GM23338 (cell line): ENCODE measurements around the gene CSRNP3. TPM values are rescaled to one million over a fixed set of nuclear protein-coding genes. Genes with fewer than 3 reads are reported as not detected.

Experiments
- ATAC-seq: fragments of 200-7000 bp; cut with Tn5 transposase; 3 replicates; pipeline ENCODE4 v1.9.1; 2020
- DNase-seq: peaks from one replicate; pipeline ENCODE4 v3.0.0-alpha.2; 2015; ENCODE audit warnings: low spot score
- H2AFZ ChIP-seq: fragments of 200-600 bp; sonication (generic); 2 replicates; pipeline ENCODE4 v1.8.0; 2016; ENCODE audit warnings: antibody characterized with exemption, mild to moderate bottlenecking, moderate library complexity
- H3F3A ChIP-seq: fragments of 200-600 bp; sonication (generic); replicated peaks from 2 replicates; pipeline ENCODE4 v1.8.0; 2017; ENCODE audit warnings: antibody characterized with exemption, mixed run types, low read depth
- H3K27ac ChIP-seq: fragments of 200-600 bp; sonication (generic); 2 replicates; pipeline ENCODE4 v1.6.1; 2016; ENCODE audit warnings: low read depth
- H3K27me3 ChIP-seq: fragments of 200-600 bp; sonication (generic); 2 replicates; pipeline ENCODE4 v1.8.0; 2016; ENCODE audit warnings: mild to moderate bottlenecking, mixed run types, moderate library complexity; ENCODE audit not compliant: insufficient read depth
- H3K36me3 ChIP-seq: fragments of 200-600 bp; sonication (generic); 2 replicates; pipeline ENCODE4 v1.8.0; 2016; ENCODE audit warnings: mild to moderate bottlenecking; ENCODE audit not compliant: insufficient read depth
- H3K4me1 ChIP-seq: fragments of 200-600 bp; sonication (generic); 2 replicates; pipeline ENCODE4 v1.8.0; 2016; ENCODE audit warnings: mild to moderate bottlenecking, moderate library complexity; ENCODE audit not compliant: insufficient read depth
- H3K4me2 ChIP-seq: fragments of 200-600 bp; sonication (generic); 2 replicates; pipeline ENCODE4 v1.7.1; 2017; ENCODE audit warnings: mixed run types
- H3K4me3 ChIP-seq: fragments of 200-600 bp; sonication (generic); 2 replicates; pipeline ENCODE4 v1.6.1; 2016; ENCODE audit warnings: mixed run types
- H3K79me2 ChIP-seq: fragments of 200-600 bp; sonication (generic); replicated peaks from 2 replicates; pipeline ENCODE4 v1.8.0; 2017; ENCODE audit warnings: mild to moderate bottlenecking; ENCODE audit not compliant: insufficient read depth
- H3K9me2 ChIP-seq: fragments of 200-600 bp; sonication (generic); 2 replicates; pipeline ENCODE4 v1.8.0; 2017; ENCODE audit not compliant: insufficient read depth
- H4K20me1 ChIP-seq: fragments of 200-600 bp; sonication (generic); replicated peaks from 2 replicates; pipeline ENCODE4 v1.8.0; 2017; ENCODE audit warnings: mild to moderate bottlenecking; ENCODE audit not compliant: insufficient read depth
- H3K27ac Mint-ChIP-seq: 2 replicates; pipeline ENCODE4 v1.8.0; 2020; ENCODE audit warnings: inconsistent platforms, mild to moderate bottlenecking, moderate library complexity, mixed read lengths
- H3K27me3 Mint-ChIP-seq: 3 replicates; pipeline ENCODE4 v1.8.0; 2022; ENCODE audit warnings: low read depth, mild to moderate bottlenecking, moderate library complexity, mixed read lengths, inconsistent platforms; ENCODE audit not compliant: insufficient read depth, poor library complexity
- H3K36me3 Mint-ChIP-seq: 3 replicates; pipeline ENCODE4 v1.8.0; 2021; ENCODE audit warnings: low read depth, mild to moderate bottlenecking, inconsistent platforms, moderate library complexity, mixed read lengths
- H3K4me1 Mint-ChIP-seq: 3 replicates; pipeline ENCODE4 v1.8.0; 2020; ENCODE audit warnings: mild to moderate bottlenecking, inconsistent platforms, mixed read lengths
- H3K4me3 Mint-ChIP-seq: 3 replicates; pipeline ENCODE4 v1.8.0; 2021; ENCODE audit warnings: moderate library complexity, mild to moderate bottlenecking, inconsistent platforms, mixed read lengths
- H3K9me3 Mint-ChIP-seq: 3 replicates; pipeline ENCODE4 v1.8.0; 2020; ENCODE audit warnings: moderate library complexity, mild to moderate bottlenecking, inconsistent platforms, mixed read lengths
- CREB1 ChIP-seq: fragments of 250-450 bp; sonication (Bioruptor Pico); IDR thresholded peaks from 2 replicates; pipeline ENCODE4 v1.5.0; 2020; ENCODE audit warnings: low read depth, mild to moderate bottlenecking, moderate library complexity
- EZH2 ChIP-seq: fragments of 200-600 bp; sonication (generic); IDR thresholded peaks from one replicate; pipeline ENCODE4 v1.8.0; 2017; ENCODE audit warnings: antibody characterized with exemption, mild to moderate bottlenecking, low read depth; ENCODE audit not compliant: unreplicated experiment
- EZH2phosphoT487 ChIP-seq: fragments of 200-600 bp; sonication (generic); IDR thresholded peaks from one replicate; pipeline ENCODE4 v1.8.1; 2018; ENCODE audit warnings: antibody characterized with exemption; ENCODE audit not compliant: unreplicated experiment
- JUNB ChIP-seq: IDR thresholded peaks from one replicate; pipeline ENCODE4 v1.6.1; 2016; ENCODE audit warnings: antibody characterized with exemption; ENCODE audit not compliant: unreplicated experiment
- NANOG ChIP-seq: IDR thresholded peaks from 2 replicates; pipeline ENCODE4 v1.6.1; 2016; ENCODE audit warnings: antibody characterized with exemption, borderline replicate concordance
- POLR2AphosphoS5 ChIP-seq: IDR thresholded peaks from 2 replicates; pipeline ENCODE4 v1.6.1; 2016; ENCODE audit warnings: antibody characterized with exemption, low read depth
- STAT1 ChIP-seq: IDR thresholded peaks from one replicate; pipeline ENCODE4 v1.6.1; 2016; ENCODE audit warnings: antibody characterized with exemption; ENCODE audit not compliant: unreplicated experiment
- ZNF114 ChIP-seq: fragments of 250-450 bp; sonication (Bioruptor Pico); IDR thresholded peaks from 2 replicates; pipeline ENCODE4 v1.5.0; 2020; ENCODE audit warnings: mild to moderate bottlenecking, moderate library complexity
- ZNF331 ChIP-seq: fragments of 250-450 bp; sonication (Bioruptor Pico); IDR thresholded peaks from 2 replicates; pipeline ENCODE4 v1.5.0; 2020; ENCODE audit warnings: low read depth, mild to moderate bottlenecking, moderate library complexity
- polyA plus RNA-seq: library from polyadenylated mRNA; unstranded; fragments of >200 nt; fragmentation: Nextera tagmentation; extraction: Ambion mirVana; gene quantifications from 2 replicates; pipeline ENCODE4 v1.2.1, GENCODE V29; 2016
- total RNA-seq: library from RNA; depleted of rRNA; stranded (reverse); fragments of >200 nt; shearing (Covaris generic); gene quantifications from 2 replicates; pipeline ENCODE4 v1.2.3, GENCODE V29; 2014
- TF ChIP-seq, protein P1 (sequence below): IDR thresholded peaks from one replicate; pipeline ENCODE4 v1.6.1; 2018; ENCODE audit warnings: antibody characterized with exemption; ENCODE audit not compliant: unreplicated experiment
- TF ChIP-seq, protein P2 (sequence below): IDR thresholded peaks from 2 replicates; pipeline ENCODE4 v1.6.1; 2016; ENCODE audit warnings: antibody characterized with exemption
- TF ChIP-seq, protein P3 (sequence below), 2 experiments: fragments of 200-600 bp in 1 of 2; sonication (generic) in 1 of 2; conservative IDR thresholded peaks; 2 replicates each; pipeline versions ENCODE4 v1.5.1 to v1.6.1; 2016 to 2017; ENCODE audit warnings: antibody characterized with exemption in 2 of 2, low read depth in 2 of 2, mild to moderate bottlenecking in 2 of 2, moderate library complexity in 1 of 2

The CSRNP3 gene
- total and polyA plus RNA-seq, 2 experiments from 2014 or later, result 3.8 to 6.8 TPM

DNA sequence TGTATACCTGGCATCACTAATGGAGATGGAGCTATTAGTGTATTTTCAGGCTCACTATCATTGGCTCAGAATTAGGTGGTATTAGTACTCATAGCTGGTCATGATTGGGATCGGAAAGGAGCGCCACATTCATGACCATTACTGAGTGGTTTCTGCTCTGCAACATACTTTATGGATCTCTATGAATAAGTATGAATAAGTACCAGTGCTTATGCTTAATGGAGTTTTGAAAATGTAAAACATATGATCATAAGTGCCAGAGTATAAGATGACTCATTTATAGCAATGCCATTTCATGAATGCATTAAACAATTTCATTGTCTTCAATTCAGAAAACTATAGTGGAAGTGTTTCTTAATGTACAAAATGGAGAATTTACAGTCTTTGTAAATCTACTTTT is 167.9 kb downstream of the CSRNP3 start (continued):
- TF ChIP-seq, protein P1, sequence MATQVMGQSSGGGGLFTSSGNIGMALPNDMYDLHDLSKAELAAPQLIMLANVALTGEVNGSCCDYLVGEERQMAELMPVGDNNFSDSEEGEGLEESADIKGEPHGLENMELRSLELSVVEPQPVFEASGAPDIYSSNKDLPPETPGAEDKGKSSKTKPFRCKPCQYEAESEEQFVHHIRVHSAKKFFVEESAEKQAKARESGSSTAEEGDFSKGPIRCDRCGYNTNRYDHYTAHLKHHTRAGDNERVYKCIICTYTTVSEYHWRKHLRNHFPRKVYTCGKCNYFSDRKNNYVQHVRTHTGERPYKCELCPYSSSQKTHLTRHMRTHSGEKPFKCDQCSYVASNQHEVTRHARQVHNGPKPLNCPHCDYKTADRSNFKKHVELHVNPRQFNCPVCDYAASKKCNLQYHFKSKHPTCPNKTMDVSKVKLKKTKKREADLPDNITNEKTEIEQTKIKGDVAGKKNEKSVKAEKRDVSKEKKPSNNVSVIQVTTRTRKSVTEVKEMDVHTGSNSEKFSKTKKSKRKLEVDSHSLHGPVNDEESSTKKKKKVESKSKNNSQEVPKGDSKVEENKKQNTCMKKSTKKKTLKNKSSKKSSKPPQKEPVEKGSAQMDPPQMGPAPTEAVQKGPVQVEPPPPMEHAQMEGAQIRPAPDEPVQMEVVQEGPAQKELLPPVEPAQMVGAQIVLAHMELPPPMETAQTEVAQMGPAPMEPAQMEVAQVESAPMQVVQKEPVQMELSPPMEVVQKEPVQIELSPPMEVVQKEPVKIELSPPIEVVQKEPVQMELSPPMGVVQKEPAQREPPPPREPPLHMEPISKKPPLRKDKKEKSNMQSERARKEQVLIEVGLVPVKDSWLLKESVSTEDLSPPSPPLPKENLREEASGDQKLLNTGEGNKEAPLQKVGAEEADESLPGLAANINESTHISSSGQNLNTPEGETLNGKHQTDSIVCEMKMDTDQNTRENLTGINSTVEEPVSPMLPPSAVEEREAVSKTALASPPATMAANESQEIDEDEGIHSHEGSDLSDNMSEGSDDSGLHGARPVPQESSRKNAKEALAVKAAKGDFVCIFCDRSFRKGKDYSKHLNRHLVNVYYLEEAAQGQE, result no peak
- TF ChIP-seq STAT1 (no peak), ZNF114 (CRISPR knock-in tag) (no peak), EZH2phosphoT487 (no peak), POLR2AphosphoS5 (no peak), CREB1 (CRISPR knock-in tag) (no peak), JUNB (no peak), EZH2 (no peak), NANOG (no peak), ZNF331 (CRISPR knock-in tag) (no peak)
- TF ChIP-seq, protein P2, sequence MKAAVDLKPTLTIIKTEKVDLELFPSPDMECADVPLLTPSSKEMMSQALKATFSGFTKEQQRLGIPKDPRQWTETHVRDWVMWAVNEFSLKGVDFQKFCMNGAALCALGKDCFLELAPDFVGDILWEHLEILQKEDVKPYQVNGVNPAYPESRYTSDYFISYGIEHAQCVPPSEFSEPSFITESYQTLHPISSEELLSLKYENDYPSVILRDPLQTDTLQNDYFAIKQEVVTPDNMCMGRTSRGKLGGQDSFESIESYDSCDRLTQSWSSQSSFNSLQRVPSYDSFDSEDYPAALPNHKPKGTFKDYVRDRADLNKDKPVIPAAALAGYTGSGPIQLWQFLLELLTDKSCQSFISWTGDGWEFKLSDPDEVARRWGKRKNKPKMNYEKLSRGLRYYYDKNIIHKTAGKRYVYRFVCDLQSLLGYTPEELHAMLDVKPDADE, result no peak
- TF ChIP-seq, protein P3, sequence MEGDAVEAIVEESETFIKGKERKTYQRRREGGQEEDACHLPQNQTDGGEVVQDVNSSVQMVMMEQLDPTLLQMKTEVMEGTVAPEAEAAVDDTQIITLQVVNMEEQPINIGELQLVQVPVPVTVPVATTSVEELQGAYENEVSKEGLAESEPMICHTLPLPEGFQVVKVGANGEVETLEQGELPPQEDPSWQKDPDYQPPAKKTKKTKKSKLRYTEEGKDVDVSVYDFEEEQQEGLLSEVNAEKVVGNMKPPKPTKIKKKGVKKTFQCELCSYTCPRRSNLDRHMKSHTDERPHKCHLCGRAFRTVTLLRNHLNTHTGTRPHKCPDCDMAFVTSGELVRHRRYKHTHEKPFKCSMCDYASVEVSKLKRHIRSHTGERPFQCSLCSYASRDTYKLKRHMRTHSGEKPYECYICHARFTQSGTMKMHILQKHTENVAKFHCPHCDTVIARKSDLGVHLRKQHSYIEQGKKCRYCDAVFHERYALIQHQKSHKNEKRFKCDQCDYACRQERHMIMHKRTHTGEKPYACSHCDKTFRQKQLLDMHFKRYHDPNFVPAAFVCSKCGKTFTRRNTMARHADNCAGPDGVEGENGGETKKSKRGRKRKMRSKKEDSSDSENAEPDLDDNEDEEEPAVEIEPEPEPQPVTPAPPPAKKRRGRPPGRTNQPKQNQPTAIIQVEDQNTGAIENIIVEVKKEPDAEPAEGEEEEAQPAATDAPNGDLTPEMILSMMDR (conservative IDR thresholded peaks at IDR 0.05; ENCODE audit: low read depth in 2 of 2), result no peak

DNA sequence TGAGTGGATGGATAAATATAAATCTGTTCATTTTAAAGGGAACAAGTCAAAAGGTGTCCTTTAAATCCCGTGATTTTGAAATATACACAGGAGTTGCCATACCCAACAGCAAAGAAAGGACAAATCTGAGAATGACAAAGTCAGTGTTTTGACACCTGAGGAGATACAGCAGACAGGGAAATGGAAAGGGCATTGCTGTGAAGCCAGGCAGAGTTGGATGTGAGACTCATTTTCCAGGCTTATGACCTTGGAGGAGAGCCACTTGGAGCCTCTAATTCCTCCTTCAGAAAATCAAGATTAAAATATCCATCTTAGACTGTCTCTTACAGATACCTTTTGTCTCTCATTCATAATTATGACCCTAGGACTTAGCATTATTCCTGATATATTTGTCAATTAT is 170.0 kb downstream of the CSRNP3 start:
- DNase-seq (no peak), ATAC-seq (no peak)
- Histone ChIP-seq H3K27ac (no peak overlapping the region), H3K9me2 (no peaks in the 10 kb centered on the region), H4K20me1 (no peaks in the 10 kb centered on the region), H3K4me3 (no peak overlapping the region), H3F3A (no peaks in the 10 kb centered on the region), H3K4me1 (peaks cover 12% of the 10 kb centered on the region), H3K4me2 (no peak overlapping the region), H3K36me3 (no peaks in the 10 kb centered on the region; the same call in 1 of the 2 replicates), H3K79me2 (no peaks in the 10 kb centered on the region), H2AFZ (no peak overlapping the region), H3K27me3 (no peaks in the 10 kb centered on the region)
- peaks cover 3% of the 10 kb centered on the region for H3K27me3 Mint-ChIP-seq
- peaks cover 3% of the 10 kb centered on the region; the same call in 1 of the 3 replicates for H3K36me3 Mint-ChIP-seq
- peaks cover 12% of the 10 kb centered on the region for H3K4me1 Mint-ChIP-seq
- H3K9me3 Mint-ChIP-seq, result no peaks in the 10 kb centered on the region
- no peak overlapping the region for H3K4me3 Mint-ChIP-seq
- H3K27ac Mint-ChIP-seq, result no peak overlapping the region
- TF ChIP-seq CREB1 (CRISPR knock-in tag), result no peak
- TF ChIP-seq ZNF114 (CRISPR knock-in tag), result no peak
- TF ChIP-seq EZH2, result no peak
- no peak for TF ChIP-seq NANOG
